NCI-H128 (cell line): ENCODE data around the gene RNF214.

Experiments used
- DNase-seq: peaks from one replicate; lab custom pipeline; 2025; ENCODE audit not compliant: unreplicated experiment; lab: John Stamatoyannopoulos, UW

RNF214 gene

DNA sequence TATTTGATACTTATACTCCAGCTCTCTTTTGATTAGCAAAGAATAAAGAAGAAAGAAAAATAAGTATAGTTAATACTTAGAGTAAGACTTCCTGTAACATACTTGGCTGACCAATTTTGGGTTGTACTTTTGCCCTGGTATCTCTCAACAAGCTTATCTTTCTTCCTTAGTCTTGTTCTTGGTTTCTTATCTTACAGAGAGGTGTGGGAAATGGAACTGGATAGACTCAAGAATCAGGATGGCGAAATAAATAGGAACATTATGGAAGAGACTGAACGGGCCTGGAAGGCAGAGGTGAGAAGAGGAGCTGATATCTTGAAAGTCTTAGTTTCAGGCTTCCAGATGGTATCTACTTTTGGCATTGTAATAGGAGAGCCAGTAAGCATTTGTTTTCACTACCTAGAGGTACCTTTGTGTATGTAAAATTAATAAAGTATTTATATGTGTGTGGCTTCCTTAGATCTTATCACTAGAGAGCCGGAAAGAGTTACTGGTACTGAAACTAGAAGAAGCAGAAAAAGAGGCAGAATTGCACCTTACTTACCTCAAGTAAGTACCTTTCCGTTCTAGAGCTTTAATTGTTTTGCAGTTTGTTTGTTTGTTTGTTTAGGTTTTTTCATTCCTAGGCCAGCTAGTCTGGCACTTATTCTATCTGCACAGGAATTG, 47.4 kb downstream of the RNF214 start:
- no peak for DNase-seq

GRCh38 chr11:117281159-117281558, 48.7 kb downstream of the RNF214 start:
- no peak for DNase-seq

DNA sequence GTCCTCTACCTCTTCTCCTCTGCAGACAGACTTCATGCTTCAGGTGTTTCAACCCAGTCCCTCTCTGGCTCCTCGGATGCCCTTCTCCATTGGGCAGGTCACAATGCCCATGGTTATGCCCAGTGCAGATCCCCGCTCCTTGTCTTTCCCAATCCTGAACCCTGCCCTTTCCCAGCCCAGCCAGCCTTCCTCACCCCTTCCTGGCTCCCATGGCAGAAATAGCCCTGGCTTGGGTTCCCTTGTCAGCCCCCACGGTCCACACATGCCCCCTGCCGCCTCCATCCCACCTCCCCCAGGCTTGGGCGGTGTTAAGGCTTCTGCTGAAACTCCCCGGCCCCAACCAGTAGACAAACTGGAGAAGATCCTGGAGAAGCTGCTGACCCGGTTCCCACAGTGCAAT, 49.4 kb downstream of the RNF214 start:
- DNase-seq: no peak

- no peak for DNase-seq
These were observed 50.5 kb downstream of the RNF214 start for GRCh38 chr11:117282956-117283355.

DNA sequence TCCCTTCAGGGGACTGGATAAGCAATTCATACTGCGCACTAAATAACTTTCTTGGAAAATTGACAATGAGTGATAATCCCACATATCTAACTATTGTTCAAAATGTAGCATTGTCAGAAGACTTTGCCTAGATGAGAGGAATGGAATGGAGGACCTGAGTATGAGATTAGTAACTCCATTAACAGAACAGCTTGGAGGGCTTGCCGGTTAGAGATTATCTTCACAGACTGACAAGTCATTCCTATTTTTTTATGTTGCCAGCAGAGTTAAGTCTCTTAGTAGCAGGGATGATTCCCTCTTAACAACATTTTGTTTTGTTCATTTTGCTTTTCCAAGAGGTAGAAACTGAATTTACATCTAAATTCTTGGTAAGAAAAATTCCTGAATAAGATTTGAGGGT, 51.6 kb downstream of the RNF214 start:
- DNase-seq: no peak

- DNase-seq: no peak
These were observed 54.1 kb downstream of the RNF214 start for GRCh38 chr11:117286588-117286987.

DNA sequence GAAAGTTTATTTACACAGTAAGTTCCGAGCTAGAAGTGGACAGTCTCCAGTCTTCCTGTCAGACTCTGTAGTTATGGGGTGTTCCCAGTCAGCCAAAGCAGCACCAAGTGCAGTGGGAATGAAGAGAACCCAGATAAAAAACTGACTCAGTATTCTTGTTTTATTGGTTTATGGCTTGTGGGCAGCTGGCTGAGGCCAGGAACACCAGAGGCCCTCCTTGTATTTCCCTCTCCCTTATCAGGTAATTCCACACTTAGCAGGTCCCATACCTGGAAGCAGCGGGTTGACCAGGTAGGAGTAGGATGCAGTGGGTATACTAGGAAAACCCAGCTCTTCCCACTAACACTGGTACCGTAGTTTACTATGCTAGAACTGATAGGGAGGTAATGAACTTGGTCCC, 55.2 kb downstream of the RNF214 start:
- no peak for DNase-seq

- DNase-seq: no peak
These were observed 57.3 kb downstream of the RNF214 start for GRCh38 chr11:117289795-117290194.

DNA sequence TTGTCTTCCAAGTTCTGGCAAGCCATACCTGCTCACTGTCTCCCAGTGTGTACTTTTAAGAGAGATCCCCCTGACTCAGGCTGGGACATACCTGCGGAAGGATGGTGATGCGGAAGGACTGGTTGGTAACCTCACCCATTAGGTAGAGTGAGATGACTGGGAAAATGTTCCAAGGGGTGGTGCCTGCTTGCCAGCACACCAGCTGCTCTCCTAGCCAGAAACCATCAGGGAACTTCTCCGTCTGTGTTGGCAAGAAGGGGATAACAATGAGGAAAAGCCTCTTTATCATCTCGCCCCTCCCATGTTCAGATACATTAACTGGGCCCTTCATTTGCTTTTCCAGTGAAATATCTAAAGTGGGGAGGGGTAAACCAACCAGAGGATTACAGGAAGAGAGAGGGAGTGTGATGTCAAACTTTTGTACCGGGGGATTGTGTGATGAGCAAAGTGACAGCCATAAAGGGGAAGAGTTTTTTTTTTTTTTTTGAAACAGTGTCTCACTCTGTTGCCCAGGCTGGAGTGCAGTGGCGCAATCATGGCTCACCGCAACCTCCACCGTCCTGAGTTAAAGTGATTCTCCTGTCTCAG, 58.4 kb downstream of the RNF214 start, which contains the start of gene BACE1-AS:
TSS of gene BACE1-AS (plus strand) at position 538 of the 588 bp plus-strand sequence.
- DNase-seq: no peak

- DNase-seq: no peak
These were observed 60.1 kb downstream of the RNF214 start for GRCh38 chr11:117292616-117293015.

DNA sequence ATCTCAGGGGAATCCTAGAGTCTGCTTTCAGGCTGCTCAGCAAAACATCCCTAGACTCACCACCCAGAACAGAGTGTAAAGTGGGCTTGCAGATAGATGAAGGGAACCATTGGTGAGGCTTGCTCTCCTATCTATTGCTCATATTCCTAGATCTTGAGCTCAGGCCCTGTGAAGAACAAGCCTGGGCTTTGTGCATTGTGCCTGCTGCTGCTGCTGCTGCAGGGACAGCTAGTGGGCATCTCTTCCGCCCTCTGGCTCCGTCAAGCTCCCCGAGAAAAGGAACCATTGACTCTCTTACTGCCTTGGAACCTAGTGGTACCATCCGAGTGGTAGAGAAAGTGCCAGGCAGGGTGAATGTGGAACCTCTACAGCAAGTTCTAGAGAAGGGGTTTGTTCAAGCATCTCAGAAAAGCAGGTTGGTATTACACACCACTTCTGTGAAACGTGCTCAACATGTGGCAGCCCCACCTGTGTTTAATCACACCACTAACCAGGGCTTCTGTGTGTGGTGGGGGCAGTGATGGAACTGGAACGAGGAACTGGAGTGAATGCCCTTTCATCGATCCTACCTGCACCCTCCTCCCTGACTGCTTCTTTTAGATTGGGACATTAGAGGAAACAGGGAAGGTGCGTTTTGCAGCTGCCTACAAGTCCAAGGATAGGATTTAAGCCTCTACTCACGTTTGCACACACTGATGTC, 63.1 kb downstream of the RNF214 start:
- DNase-seq: no peak

- DNase-seq: no peak
These were observed 64.4 kb downstream of the RNF214 start for GRCh38 chr11:117296881-117297280.

DNA sequence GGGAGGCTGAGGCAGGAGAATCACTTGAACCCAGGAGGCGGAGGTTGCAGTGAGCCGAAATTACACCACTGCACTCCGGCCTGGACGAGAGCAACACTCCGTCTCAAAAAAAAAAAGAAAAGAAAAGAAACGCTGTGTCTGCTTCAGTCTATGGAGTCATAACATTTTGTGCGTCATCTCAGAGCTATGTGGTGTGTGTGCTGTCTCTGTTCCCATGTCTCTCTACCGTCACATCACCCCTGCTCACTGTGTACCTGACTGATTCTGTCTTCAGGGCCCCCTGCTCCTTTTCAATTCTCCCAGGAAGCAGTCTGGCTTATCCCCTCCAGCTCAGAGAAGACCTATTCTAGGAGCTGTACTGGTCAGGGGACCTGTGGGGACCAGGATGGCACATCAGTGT, 65.7 kb downstream of the RNF214 start:
- no peak for DNase-seq

GRCh38 chr11:117299351-117300282, 67.1 kb downstream of the RNF214 start:
- no peak for DNase-seq

GRCh38 chr11:117300283-117300663, 67.8 kb downstream of the RNF214 start:
- DNase-seq: no peak

- DNase-seq: no peak
These were observed 68.3 kb downstream of the RNF214 start for GRCh38 chr11:117300773-117301172.

DNA sequence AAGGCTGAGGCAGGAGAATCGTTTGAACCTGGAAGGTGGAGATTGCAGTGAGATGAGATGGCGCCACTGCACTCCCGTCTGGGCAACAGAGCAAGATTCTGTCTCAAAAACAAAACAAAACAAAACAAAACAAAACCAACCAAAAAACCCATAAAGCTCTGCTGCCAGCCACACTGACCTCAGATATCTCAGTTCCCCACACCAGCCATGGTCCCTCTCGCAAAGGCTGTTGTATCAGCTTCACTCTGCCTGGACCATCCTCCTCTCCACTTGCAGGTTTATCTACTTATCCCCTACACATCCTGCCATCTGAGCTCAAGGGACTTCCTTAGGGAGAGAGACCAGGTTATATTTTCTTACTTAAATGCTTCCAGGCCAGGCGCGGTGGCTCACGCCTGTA, 69.8 kb downstream of the RNF214 start:
- no peak for DNase-seq

- DNase-seq: no peak
These were observed 70.6 kb downstream of the RNF214 start for GRCh38 chr11:117303101-117303500.

- DNase-seq: no peak
These were observed 71.3 kb downstream of the RNF214 start for GRCh38 chr11:117303646-117304315.

GRCh38 chr11:117305145-117305544, 72.7 kb downstream of the RNF214 start:
- DNase-seq: no peak

GRCh38 chr11:117309310-117309709, 76.8 kb downstream of the RNF214 start:
- no peak for DNase-seq
